Hippocampal formation (tissue), 2 donors: ENCODE results near the gene COL26A1.

ENCODE experiments used
- DNase-seq, 2 donors: peaks; one replicate each; lab custom pipeline; 2025; lab: John Stamatoyannopoulos, UW

Gene COL26A1

GRCh38 chr7:101575168-101575567 lies 212.5 kb downstream of the COL26A1 start:
- DNase-seq: no peak

GRCh38 chr7:101575721-101576120 lies 213.0 kb downstream of the COL26A1 start:
- DNase-seq: no peak

DNA sequence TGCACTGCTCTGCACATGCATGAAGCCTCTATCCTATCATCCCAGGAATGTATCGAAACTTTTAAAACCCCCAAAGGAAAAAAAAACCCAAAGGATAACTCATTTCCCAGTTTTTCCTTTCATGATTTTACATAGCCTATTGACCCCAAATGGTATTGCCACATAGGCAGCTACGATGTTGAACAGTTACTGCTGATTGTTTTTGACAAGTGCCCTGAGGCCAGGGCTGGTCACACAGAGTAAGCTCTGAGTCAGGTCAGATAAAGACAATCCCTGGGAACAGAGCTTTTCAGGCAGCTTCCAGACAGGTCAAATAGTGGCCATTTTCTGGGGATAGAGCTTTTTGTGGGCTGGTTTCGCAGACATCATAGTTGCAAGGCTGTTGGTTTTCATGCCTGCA lies 214.3 kb downstream of the COL26A1 start:
- no peak for DNase-seq

DNA sequence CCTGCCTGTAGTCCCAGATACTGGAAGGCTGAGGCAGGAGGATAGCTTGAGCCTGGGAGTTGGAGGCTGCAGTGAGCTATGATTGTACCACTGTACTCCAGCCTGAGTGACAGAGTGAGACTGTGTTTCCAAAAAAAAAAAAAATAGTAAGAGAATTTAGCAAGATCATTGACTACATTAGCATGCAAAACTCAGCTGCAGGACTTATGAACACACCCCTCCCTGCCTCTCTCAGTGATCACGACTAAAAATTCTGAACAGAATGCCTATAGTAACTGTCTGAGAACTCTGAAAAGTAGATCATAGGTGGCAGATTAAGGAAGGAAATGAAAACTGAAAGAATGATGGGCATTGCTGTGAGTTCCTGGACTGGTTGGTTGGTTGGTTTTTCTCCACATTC lies 215.9 kb downstream of the COL26A1 start:
- DNase-seq: no peak

GRCh38 chr7:101580596-101580995 lies 217.9 kb downstream of the COL26A1 start:
- no peak for DNase-seq

GRCh38 chr7:101581891-101582290 lies 219.2 kb downstream of the COL26A1 start:
- no peak for DNase-seq

- no peak for DNase-seq
Observed at GRCh38 chr7:101582971-101583370, 220.3 kb downstream of the COL26A1 start.

DNA sequence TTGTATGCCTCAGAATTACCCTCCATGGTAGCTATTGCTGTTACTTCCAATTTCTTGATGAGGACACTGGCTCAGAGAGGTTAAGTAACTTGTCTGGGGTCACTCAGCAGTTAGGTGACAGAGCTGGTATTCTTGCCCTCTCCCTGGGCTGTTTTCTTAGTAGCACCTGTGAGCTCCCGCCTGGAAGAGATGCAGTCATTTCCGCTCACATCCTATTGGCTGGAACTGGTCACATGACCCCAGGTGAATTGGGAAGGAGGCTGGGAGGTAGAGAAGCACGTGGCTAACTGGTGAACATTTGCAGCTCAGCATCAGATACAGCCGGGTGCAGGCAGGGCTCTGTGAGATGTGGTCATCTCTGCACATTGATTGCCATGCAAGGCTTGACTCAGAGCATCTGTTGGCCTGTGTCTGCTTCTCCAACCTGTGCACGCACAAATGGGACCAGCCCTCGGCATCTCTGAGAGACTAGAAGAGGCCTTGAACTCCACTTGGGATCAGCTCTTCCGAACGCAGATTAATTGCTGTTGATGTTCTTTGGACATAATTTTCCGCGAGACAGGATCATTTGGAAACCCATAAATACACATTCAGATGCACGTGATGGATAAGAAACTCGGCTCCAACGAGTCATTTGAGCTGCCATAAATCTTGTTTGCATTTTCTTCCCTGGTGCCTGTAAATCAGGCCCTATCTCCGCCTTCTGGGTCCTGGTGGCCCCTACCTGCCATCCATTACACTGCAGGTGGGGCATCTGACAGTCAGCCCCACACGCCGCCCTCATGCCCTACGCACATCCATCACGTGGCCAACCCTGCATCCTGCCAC lies 223.6 kb downstream of the COL26A1 start:
- DNase-seq: no peak

GRCh38 chr7:101586906-101587677 lies 224.4 kb downstream of the COL26A1 start:
- DNase-seq: no peak

DNA sequence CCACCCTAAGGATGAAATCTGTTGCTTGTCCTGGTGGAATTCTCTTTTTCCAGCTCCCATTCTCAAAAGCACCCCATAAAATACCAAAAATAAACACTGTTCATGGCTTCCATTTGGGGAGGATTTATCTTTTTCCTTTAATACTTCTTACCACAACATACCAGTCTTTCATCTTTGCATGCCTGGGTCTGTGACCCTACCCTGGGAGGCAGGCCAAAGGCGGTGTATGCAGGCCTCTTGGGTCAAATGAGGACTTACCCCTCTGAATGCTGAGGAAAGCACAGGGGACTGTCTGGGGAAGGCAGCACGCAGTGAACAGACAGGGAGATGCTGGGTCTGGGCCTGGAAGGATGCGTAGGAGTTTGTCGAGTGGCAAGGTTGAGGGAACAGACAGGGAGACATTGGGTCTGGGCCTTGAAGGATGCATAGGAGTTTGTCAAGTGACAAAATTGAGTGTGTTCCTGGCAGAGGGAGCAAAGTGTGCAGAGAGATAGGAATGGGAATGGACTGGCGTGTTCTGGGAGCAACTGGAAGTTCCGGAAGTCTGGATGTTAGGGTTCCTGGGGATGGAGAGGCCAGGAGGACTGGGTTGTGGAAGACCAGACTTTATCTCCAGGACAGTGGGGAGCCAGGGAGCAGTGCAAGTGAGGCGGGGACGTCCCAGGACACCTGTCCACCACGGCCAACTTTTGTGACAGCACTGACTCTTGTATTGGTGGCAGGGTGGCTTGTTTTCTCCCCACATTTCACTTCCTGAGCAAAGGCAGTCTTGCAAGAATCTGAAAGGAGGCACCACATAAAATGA lies 225.7 kb downstream of the COL26A1 start:
- DNase-seq: no peak

DNA sequence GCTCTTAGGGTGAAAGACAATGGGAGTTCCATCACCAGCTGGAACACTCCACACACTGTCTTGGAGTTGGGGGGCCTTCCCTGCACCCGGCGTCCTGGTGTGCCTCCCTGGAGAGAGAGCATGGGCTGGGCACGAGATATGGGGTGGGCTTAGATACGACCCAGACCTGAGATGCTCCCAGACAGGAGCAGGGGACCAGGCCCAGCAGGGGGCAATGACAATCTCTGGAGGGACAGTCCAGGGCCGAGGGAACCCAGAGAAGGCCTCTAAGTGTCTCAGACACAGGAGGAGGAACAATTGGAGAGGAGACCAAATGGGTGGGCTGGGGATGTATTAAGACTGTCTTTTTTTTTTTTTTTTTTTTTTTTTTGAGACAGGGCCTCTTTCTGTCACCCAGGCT lies 226.4 kb downstream of the COL26A1 start:
- DNase-seq: no peak

DNA sequence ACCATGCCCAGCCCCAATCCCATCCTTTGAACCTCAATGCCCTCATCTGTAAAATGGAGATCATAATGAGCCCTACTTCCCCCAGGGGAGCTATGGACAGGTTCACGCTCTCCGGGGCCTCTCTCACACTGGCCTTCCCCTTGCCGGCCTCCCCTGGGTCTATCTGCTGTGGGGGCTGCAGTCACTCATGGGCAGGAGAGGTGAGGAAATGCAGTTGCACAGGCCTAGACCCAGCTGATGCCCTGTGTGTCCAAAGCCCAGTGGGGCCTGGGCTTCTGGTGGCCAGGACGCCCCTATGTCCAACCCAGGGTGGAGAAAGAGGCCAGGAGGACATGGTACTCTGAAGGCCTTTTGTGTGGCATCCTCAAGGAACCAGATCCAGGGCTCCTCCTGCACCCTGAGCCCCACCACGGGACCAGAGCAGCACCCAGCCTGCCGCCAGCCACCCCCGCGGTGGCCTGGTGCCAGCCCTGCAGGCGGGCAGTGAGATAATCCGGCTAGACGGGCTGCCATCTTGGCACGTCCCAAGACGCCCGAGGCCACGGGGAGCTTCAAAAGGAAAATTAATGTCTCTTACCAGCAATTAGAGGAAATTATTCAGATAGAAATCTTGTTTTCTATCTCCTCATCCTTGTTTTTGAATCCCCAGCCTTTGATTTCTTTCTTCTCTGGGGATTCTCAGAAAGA lies 227.4 kb downstream of the COL26A1 start:
- DNase-seq: no peak

DNA sequence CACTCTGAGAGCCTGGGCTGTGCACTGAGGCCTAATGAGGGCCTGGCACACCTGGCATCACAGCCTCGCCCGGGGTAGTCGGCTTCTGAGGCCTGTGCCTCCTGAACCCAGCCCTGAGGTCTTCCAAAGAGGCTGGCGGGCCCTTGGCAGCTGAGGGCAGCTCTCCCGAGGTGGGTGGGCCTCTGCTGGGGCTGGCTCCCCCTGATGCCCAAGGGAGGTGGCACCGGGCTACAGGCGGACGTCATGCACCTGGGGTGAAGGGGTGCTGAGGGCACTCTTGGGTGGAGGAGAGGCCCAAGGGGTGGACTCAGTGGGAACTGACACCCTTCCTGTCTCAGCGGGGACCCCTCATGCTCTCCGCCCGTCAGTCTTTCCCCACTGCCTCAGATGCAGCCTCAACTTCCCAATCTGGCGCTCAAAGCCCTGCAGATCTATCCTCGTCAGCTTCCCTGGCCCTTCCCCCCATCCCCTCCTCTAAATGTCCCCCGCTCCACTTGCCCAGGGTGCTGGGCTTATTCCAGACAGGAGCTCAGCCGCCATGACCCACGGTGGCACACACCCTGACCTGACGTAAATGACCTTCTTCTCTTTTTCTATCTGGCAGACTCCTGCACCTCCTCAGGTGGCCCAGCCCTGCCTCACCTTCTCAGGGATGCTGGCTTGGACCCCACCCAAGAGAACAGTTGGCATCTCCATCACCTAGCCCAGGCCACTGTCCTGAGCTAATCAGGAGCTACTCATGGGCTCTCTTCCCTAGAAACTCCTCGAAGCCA lies 228.2 kb downstream of the COL26A1 start:
- no peak for DNase-seq

- DNase-seq: no peak
Observed at GRCh38 chr7:101591504-101591903, 228.8 kb downstream of the COL26A1 start.

DNA sequence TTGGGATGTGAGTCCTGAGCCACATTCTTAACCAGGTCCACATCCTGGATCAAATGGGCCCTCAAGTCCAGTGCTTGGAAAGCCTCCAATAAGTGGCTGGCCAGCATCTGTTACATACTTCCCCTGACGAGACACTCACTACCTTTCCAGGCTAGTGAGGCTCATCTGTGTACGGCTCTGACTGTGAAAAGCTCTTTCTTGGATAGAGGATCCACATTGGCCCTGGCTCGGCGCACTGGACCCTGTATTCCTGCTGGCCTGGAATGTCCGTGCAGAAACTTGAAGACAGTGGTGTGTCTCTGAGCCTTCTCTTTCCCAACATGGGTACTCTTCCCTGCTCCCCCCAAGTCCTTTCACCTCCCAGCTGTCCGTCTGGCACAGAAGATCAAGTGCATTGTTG lies 230.9 kb downstream of the COL26A1 start:
- no peak for DNase-seq

DNA sequence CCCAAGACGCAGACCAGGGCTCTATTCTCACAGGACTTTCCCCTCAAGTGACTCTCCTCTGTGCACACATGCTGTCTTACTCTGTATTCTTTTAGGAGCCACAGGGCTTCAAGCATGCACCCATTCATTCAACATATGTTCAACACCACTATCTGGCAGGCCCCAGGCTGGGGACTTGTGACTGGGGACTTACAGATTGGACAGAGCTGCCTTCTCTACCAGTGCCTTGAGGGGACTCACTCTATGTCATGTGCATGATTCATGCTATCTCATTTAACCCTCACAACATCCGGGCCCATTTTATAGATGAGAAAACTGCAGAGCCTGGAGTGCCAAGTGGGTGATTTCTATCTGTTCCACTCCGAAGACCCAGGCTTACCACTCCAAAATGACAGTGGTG lies 232.1 kb downstream of the COL26A1 start:
- no peak for DNase-seq

GRCh38 chr7:101595246-101595645 lies 232.6 kb downstream of the COL26A1 start:
- no peak for DNase-seq

DNA sequence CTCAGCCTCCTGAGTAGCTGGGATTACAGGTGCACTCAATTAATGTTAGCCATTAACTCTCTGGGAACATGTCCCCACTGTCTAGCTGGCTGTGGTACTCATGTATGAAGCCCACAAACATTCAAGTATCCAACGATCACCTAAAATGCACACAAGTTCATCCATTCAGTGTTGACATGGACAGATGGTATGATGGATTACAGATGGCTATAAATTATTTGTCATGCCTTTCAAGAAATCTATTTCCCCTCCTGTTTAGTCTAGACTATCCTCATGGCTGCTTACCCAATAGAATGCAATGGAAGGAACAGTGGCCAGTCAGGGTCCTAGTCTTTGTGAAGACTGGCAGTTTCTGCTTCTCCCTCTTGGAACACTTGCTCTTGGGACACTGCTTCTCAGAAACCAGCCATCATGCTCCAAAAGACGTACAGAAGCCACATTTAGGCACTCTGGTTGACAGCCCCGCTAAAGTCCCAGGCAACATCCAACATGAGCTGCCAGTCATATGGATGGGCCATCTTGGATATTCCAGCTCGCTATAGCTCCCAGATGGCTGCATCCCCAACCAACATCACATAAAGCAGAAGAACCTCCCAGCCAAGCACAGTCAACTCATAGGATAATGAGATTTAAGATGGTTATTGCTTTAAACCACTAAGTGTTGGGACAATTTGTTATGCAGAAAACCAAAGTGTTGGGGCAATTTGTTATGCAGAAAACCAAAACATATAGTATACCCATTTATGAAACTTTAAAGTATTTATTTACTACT lies 233.3 kb downstream of the COL26A1 start:
- no peak for DNase-seq

DNA sequence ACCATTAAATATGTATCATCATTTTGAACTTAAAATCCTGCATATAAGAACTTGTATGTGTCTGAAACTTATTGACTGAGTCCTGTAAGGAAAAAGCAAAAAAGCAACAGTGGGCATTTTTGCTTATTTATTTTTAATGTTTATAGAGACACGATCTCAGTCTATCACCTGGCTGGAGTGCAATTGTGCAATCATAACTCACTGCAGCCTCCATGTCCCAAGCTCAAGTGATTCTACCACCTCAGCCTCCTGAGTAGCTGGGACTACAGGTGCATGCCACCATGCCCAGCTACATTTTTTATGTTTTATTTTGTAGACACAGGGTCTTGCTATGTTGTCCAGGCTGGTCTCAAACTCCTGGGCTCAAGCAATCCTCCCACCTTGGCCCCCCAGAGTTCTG lies 234.2 kb downstream of the COL26A1 start:
- no peak for DNase-seq

GRCh38 chr7:101597941-101598340 lies 235.3 kb downstream of the COL26A1 start:
- DNase-seq: no peak
